K562 (cell line): ENCODE data around the gene LRRC26. TPM values are rescaled to one million over a fixed set of nuclear protein-coding genes. Genes with fewer than 3 reads are reported as not detected.
A peak's percentile ranks its signal among the peaks of the same experiment; 100 is the strongest.

Experiments
- BRF2 ChIP-seq: IDR thresholded peaks from 3 replicates; pipeline ENCODE4 v1.6.1; 2011; ENCODE audit warnings: borderline replicate concordance, mild to moderate bottlenecking; ENCODE audit not compliant: insufficient read length, insufficient read depth
- HNRNPH1 ChIP-seq: fragments of 200-400 bp; formaldehyde crosslinking; optimal IDR thresholded peaks from 2 replicates; pipeline ENCODE3; 2017; ENCODE audit warnings: low read depth, mild to moderate bottlenecking, low read length, moderate library complexity
- HNRNPL ChIP-seq: fragments of 200-400 bp; formaldehyde crosslinking; IDR thresholded peaks from 2 replicates; pipeline ENCODE4 v1.6.1; 2017; ENCODE audit warnings: low read depth, mild to moderate bottlenecking, low read length
- NEUROD1 ChIP-seq: fragments of 150-350 bp; IDR thresholded peaks from 2 replicates; pipeline ENCODE4 v1.6.1; 2014; ENCODE audit warnings: borderline replicate concordance, low read length, low read depth; ENCODE audit not compliant: partially characterized antibody
- POLR2AphosphoS5 ChIP-seq: IDR thresholded peaks from 2 replicates; pipeline ENCODE4 v1.6.1; 2011; ENCODE audit warnings: mild to moderate bottlenecking, low read depth, low read length, moderate library complexity; ENCODE audit not compliant: control insufficient read depth, insufficient read depth
- RBM25 ChIP-seq: fragments of 200-400 bp; formaldehyde crosslinking; IDR thresholded peaks from 2 replicates; pipeline ENCODE4 v1.6.1; 2018; ENCODE audit warnings: low read length, low read depth, moderate library complexity; ENCODE audit not compliant: severe bottlenecking
- SMAD3 ChIP-seq: fragments of 450-650 bp; formaldehyde crosslinking; conservative IDR thresholded peaks from 2 replicates; pipeline ENCODE4 v1.4.0; 2020; ENCODE audit warnings: mild to moderate bottlenecking
- SMARCB1 ChIP-seq: IDR thresholded peaks from 2 replicates; pipeline ENCODE4 v1.6.1; 2011; ENCODE audit warnings: improper control_type of control experiment, low read depth; ENCODE audit not compliant: insufficient read length
- SNAPC5 ChIP-seq: fragments of 250-450 bp; sonication (Bioruptor Pico); IDR thresholded peaks from 2 replicates; pipeline ENCODE4 v1.8.0; 2021; ENCODE audit warnings: moderate library complexity, mild to moderate bottlenecking, inconsistent platforms
- SPI1 ChIP-seq: IDR thresholded peaks from 2 replicates; pipeline ENCODE4 v1.6.1; 2011; ENCODE audit warnings: low read depth, low read length, control low read depth, borderline replicate concordance
- TAL1 ChIP-seq: fragments of 450-650 bp; IDR thresholded peaks from 2 replicates; pipeline ENCODE4 v1.6.1; 2016; ENCODE audit warnings: mild to moderate bottlenecking
- TCF7L2 ChIP-seq: fragments of 150-350 bp; IDR thresholded peaks from 2 replicates; pipeline ENCODE4 v1.6.1; 2016; ENCODE audit warnings: low read depth, mild to moderate bottlenecking, low read length, moderate library complexity
- THAP12 ChIP-seq: fragments of 250-450 bp; sonication (Bioruptor Pico); IDR thresholded peaks from 2 replicates; pipeline ENCODE4 v1.9.0; 2021; ENCODE audit warnings: mild to moderate bottlenecking, inconsistent platforms
- TRIM24 ChIP-seq, 2 experiments: fragments of 450-650 bp; IDR thresholded peaks; 2 replicates each; pipeline ENCODE4 v1.6.1; 2016
- ZNF146 ChIP-seq: IDR thresholded peaks from one replicate; pipeline ENCODE4 v1.6.1; 2018; ENCODE audit warnings: missing compliant biosample characterization; ENCODE audit not compliant: unreplicated experiment
- ZNF592 ChIP-seq: fragments of 450-650 bp; IDR thresholded peaks from 2 replicates; pipeline ENCODE4 v1.6.1; 2017; ENCODE audit warnings: antibody characterized with exemption, mild to moderate bottlenecking
- polyA plus RNA-seq, 8 experiments: library from polyadenylated mRNA; depleted of rRNA in 4 of 8; stranded (reverse) in 5 of 8; unstranded in 3 of 8; fragments of >200 nt; fragmentation: Nextera tagmentation in 2 of 8; fragmentation: Illumina TruSeq in 1 of 8; extraction: Ambion mirVana in 2 of 8; extraction: Trizol in 1 of 8; gene quantifications; 2 replicates each; pipeline versions ENCODE4 v1.2.1 to v1.2.3, GENCODE V29; 2011 to 2014; ENCODE audit warnings: inconsistent platforms in 1 of 8, missing spikeins in 1 of 8
- total RNA-seq, 7 experiments: library from RNA; depleted of rRNA in 6 of 7; stranded (reverse); fragments of >200 nt in 6 of 7; fragmentation: Illumina TruSeq in 2 of 7; extraction: Trizol in 2 of 7; gene quantifications; 2 replicates each; pipeline versions ENCODE4 v1.2.1 to v1.2.3, GENCODE V29; 2011 to 2021; ENCODE audit warnings: low replicate concordance in 1 of 7

Gene LRRC26
- total and polyA plus RNA-seq, 9 of the 15 experiments (the other 6 are each of a cell fraction or from before 2014, with no cell fraction given), result not detected

GRCh38 chr9:137188490-137189296 is 18.8 kb upstream of the LRRC26 start, which contains the start of the genes ANAPC2 and SSNA1 (continued):
- TF ChIP-seq TCF7L2, result no peak
- peak; percentile 83 for TF ChIP-seq POLR2AphosphoS5
- TF ChIP-seq BRF2, result no peak
- TF ChIP-seq TAL1, result no peak
- TF ChIP-seq RBM25, result no peak
- peak; percentile 80 for TF ChIP-seq HNRNPL
- TF ChIP-seq SMAD3, result peak; percentile 62; the same call in 1 of the 2 replicates
- no peak; the same call in 1 of the 2 replicates for TF ChIP-seq ZNF592
- no peak for TF ChIP-seq NEUROD1
- peak; percentile 17; the same call in 1 of the 2 replicates for TF ChIP-seq THAP12 (CRISPR knock-in tag)
- TF ChIP-seq SNAPC5 (CRISPR knock-in tag), result no peak
- 0 out of 4 replicates have a peak, but pooled peaks of 1 of the 2 experiments have one; percentile 16 for TF ChIP-seq TRIM24 (IDR thresholded peaks at IDR 0.05)
- TF ChIP-seq HNRNPH1, result no peak
- TF ChIP-seq ZNF146 (CRISPR knock-in tag), result no peak
- no peak for TF ChIP-seq SMARCB1
- TF ChIP-seq SPI1, result no peak
